KG1 (cell line): ENCODE results near the gene RAB10.
"Not testable (repeated sequence)": the region's sequence is repeated elsewhere in the genome, so short reads cannot be mapped to it uniquely, and the experiment has no call there.

Source experiments
- DNase-seq: peaks from one replicate; lab custom pipeline; 2025; lab: John Stamatoyannopoulos, UW

Gene RAB10

GRCh38 chr2:26089337-26089736 lies 55.5 kb downstream of the RAB10 start:
- no peak for DNase-seq

- DNase-seq, result no peak
These were observed 61.9 kb downstream of the RAB10 start for GRCh38 chr2:26095758-26096157.

DNA sequence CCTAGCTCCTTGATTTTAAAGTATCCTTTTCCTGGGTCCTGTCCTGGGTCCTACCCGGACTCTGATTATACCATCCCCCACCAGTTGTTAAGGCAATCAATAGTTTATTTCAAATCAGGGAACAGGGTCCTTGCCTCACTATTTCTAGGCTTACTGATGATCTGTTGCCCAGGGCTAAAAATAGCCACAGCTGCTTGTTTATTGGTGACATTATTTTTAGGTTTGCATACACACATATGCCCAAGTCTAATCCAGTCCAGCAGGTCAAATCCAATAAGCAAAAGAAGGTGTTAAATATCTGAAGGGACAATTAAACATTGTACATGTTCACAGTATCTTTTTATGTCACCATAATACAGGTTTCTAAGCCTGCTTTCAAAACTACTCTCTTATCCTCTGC lies 66.0 kb downstream of the RAB10 start:
- DNase-seq, result no peak

- no peak for DNase-seq
These were observed 66.5 kb downstream of the RAB10 start for GRCh38 chr2:26100384-26100783.

- DNase-seq, result no peak
These were observed 69.9 kb downstream of the RAB10 start for GRCh38 chr2:26103752-26104151.

- DNase-seq, result not testable (repeated sequence)
These were observed 74.8 kb downstream of the RAB10 start for GRCh38 chr2:26108701-26109100.

GRCh38 chr2:26112201-26112600 lies 78.3 kb downstream of the RAB10 start:
- no peak for DNase-seq

- DNase-seq, result no peak
These were observed 80.3 kb downstream of the RAB10 start for GRCh38 chr2:26114151-26114550.

DNA sequence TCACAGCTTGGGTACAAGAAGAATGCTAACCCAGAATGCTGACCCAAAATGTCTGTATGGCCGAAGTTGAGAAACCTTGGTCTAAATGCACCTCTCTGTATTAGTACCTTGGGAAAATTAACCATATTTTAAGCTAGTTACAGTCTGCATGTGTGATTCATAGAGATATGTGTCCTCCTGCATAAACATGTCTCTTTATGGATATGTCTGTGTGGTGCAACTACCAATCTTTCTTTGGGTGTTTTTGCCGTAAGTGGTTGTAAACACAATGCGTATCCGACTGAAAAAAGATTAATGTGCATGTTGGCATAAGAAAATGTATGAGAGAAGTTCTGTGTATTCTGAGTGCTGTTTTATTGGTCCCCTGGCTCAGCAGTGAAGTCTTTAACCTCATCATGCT lies 84.8 kb downstream of the RAB10 start:
- DNase-seq, result no peak

DNA sequence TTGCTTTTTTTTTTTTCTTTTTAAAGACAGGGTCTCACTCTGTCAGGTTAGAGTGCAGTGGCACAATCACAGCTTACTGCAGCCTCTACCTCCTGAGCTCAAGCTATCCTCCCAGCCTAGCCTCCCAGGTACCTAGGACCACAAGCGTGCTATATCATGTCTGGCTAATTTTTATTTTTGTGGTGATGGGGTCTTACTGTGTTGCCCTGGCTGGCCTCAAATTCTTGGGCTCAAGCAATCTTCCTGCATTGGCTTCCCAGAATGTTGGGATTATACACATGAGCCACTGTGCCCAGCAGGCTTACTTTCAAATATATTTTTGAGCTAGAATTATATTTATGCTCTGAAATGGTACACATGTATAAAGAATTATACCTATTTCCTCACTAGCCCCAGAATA lies 85.6 kb downstream of the RAB10 start:
- no peak for DNase-seq

GRCh38 chr2:26122630-26123029 lies 88.7 kb downstream of the RAB10 start:
- no peak for DNase-seq

DNA sequence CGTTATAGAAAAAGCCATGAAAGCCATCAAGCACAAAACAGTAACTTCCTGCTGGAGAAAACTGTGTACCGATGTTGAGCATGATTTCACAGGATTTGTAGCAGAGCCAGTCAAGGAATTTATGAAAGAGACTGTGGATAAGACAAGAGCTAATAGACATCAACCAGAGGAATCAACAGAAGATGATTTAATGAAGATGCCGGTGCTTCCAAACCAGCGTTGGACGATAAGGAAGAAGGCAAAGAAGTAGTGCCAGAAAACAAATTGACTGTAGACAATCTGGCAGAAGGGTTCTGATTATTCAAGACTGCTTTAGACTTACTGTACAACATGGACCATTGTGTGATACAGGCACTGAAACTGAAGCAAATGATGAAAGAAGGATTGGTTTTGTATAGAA lies 89.5 kb downstream of the RAB10 start:
- no peak for DNase-seq

GRCh38 chr2:26126074-26126473 lies 92.2 kb downstream of the RAB10 start:
- no peak for DNase-seq

DNA sequence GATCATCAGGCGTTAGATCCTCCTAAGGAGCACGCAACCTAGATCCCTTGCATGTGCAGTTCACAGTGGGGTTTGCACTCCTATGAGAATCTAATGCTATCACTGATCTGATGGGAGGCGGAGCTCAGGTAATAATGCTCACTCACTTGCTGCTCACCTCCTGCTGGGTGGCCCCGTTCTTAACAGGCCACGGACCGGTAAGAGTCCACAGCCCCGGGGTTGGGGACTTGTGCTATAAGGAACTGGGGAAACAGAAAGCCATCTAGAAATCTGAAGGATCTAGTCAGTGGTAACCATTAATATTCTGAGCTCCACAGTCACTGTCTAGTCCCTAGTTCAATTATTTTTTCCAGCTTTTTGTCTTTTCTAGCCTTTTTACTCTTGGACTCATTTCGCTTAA lies 94.3 kb downstream of the RAB10 start:
- no peak for DNase-seq

DNA sequence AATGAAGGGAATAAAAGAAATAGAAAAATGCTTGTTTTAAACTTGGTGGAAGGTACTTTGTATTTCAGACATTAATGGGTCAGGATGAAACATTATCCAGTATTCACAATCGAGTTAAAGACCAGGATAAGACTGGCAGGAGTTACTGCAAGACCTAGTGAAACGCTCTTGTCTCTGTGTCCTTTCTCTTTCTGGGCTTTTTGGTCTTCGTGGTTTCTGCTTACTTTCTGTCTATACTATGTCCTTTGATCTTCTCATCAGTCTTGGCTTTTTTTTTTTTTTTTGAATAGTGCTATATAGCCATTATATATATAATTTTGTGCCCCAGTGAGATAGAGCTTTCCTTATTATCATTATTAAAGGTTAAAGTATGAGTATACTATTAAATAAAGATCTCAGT lies 96.9 kb downstream of the RAB10 start:
- DNase-seq, result no peak

- DNase-seq, result no peak
These were observed 102.6 kb downstream of the RAB10 start for GRCh38 chr2:26136451-26136850.

GRCh38 chr2:26139269-26140183 lies 105.6 kb downstream of the RAB10 start:
- DNase-seq, result no peak

GRCh38 chr2:26141145-26141769 lies 107.4 kb downstream of the RAB10 start:
- DNase-seq, result no peak

DNA sequence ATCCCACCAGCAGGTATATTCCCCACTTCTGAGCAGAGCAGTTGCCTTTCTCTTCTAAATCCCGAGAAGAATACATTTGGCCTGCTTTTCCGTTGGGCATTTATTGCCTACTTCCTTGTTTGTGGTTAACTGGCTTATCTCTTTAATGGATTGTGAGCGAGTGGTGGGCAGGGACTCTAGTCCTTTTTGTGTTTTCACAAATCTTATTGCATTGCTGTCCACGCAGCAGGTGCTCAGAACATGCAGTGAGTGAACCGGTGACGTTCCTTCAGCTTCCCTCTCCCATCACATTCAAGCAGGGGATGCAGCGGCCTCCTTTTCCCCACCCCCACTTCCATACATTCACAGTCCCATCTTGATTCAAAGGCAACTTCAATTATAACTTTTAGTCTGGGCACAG lies 110.1 kb downstream of the RAB10 start:
- DNase-seq, result no peak

DNA sequence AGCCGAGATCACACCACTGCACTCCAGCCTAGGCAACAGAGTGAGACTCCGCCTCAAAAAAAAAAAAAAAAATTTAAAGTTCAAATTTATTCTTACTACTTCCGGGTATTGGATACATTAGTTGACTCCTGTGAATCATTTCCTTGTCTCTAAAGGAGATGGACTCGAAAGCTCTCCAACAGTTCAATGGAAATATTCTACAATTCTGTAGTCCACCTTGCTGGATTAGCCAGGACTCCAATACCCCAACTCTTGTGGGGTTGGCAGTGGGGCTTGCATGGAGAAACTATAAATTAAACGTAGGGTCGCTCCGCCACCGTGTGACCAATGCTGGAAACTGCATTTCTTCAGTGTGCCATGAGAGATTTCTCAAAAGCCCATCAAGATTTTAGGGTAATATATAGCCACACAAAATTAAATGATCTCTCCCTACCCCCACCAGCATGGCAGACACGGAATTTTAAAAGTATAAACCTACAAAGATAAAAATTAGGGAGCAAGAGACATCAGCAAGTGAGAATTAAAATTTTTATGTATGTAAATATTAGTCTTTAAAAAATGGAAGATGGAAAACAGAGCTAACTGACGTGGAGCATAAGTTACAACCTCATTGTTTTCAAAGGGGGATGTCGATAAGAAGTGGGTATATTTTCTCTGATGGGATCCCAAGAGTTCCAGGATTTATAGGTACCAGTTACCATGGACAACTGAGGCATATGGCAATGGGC lies 111.2 kb downstream of the RAB10 start:
- no peak for DNase-seq

DNA sequence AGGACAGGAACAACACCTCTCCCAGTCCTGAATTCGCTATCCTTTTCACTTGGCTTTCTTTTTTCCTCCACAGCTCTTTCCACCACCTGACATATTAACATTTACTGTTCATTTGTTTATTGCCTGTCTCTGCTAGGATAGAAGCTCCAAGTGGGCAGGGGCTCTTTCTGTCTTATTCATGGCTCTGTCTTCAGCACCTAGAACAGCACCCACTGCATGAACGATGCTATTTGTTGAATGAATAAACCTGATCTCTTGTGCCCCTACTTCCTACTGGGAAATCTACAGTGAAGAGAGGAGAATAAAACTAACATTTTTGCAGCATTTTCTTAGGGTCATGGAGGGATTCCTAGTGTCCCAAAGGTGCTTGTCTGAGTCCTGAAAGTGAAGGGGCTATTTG lies 114.6 kb downstream of the RAB10 start:
- DNase-seq, result no peak

DNA sequence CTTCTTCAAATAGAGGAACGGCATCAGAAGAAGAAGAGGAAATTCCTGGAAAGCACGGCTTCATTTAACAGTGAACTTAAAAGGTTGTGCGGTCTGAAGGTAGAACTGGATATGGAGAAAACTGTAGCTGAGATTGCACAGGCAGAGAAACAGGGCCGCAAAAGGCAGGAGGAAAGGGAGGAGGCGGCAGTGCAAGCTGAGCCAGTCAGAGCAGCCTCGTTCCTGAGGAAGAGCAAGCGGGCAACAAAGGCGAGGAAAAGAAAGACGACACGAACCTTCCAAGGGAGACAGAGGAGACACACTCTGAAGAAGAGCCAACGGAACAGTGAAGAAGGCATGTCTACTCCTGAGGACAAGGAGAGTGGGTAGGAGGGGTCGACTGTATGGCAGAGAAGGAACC lies 116.4 kb downstream of the RAB10 start:
- DNase-seq, result no peak

GRCh38 chr2:26157580-26157979 lies 123.7 kb downstream of the RAB10 start:
- DNase-seq, result no peak
